ENCODE data around the gene C22orf39.

Gene C22orf39

DNA sequence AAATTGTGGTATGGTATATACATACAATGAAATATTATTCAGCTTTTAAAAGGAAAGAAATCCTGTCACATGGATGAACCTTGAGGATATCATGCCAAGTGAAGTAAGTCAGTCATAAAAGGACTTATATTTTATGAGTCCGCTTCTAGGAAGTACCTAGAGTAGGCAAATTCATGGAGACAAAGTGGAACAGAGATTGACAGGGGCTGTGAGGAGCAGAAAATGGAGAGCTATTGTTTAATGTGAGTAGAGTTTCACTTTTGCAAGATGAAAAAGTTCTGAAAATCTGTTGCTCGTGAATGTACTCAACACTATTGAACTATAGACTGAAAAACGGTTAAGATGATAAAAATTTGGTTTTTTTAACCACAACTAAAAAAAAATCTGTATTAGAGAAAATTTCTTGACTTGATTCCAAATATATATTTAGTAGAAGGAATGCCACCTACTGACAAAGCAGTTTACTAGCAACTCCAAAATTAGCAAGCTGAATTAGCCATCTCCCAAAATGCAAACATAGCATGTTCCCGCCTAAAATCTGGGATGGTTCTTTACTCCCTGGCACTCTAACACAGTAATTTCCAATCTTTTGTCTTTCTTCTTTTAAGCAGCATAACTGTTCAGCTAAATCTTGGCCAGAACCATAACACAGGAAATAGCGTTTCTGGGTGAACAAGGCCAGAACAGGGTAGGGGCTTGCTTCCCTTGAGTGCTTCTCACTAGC, 30.0 kb upstream of the C22orf39 start:
- no peak for DNase-seq (ENCODE audit: low spot score)

DNA sequence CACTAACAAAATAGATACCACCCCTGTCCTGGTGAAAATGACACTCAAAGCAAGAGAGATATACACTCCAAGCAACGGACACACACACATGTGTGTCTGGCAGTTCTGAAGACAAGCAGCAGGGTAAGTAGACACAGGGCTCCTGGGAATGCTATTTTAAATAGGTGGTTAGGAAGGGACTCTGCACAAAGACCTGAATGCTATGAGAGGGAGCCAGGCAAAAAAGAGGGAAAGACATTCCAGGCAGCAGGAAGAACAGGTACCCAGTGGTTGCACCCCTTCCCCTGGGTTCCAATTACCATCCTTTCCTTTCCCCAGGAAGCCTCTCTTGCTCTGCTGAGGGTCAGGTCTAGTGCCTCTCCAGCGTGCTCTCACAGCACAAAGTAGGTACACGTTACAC, 28.5 kb upstream of the C22orf39 start:
- no peak for DNase-seq (ENCODE audit: low spot score)

DNA sequence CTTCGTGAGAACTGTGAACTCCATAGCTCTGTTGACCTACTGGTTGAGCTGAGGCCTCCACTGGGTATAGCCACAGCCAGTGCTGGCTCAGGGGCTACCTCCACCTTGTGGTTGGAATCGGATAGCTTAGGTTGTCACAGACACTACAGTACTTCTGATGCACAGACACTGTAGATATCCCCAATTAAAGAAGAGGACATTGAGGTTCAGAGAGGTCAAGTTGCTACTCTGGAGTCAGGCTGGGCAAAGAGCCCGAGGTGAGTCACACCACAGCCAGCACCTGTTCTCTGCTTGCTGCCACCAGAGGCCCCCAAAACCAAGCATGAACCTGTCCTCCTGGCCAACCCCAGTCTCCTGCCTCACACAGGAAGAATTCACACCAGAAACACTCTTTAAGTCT, 26.1 kb upstream of the C22orf39 start:
- DNase-seq (ENCODE audit: low spot score): no peak

DNA sequence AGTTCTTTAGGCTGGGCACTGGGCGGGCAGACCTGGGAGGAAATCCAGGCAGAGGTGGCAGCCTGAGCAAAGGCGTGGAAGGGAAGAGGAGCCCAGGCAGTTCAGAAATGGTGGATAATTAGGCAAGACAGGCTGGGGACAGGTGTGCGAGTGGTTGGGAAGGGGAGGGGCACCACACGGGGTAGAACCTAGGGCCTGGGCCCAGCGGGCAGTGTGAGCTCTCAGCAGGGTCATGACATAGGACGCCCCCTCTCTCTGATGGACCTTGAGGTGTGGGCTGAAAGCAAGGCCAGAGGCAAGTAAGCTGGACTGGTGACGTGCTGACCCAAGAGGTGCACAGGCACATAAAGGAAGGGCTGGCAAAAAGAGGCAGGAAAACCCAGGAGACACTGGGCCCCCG, 24.7 kb upstream of the C22orf39 start:
- DNase-seq (ENCODE audit: low spot score): no peak

- DNase-seq (ENCODE audit: low spot score): no peak
Measured at GRCh38 chr22:19471572-19471971, 24.1 kb upstream of the C22orf39 start.

GRCh38 chr22:19470010-19470409, 22.5 kb upstream of the C22orf39 start:
- DNase-seq (ENCODE audit: low spot score): no peak

- DNase-seq (ENCODE audit: low spot score): no peak
Measured at GRCh38 chr22:19469421-19469820, 21.9 kb upstream of the C22orf39 start.

DNA sequence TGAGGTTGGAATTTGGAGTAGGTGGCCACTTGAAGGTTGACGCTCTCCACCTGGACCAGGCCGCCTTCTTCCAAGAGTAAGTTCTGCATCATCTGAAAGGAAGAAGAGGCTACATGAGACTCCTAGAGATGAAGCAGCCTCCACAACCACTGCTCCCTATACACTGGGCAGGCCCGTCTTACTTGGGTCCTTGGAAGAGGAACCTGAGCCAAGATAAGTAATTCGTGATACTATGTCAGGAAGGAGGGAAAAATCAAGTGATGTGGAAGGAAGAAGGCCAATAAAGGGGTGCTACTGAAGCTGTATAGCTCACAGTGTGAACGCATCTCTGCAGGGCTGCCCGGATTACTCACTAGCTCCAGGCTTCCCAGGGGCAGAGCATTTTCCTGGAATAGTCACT, 20.4 kb upstream of the C22orf39 start:
- DNase-seq (ENCODE audit: low spot score): no peak

GRCh38 chr22:19466848-19467752, 19.6 kb upstream of the C22orf39 start:
- DNase-seq (ENCODE audit: low spot score): no peak

DNA sequence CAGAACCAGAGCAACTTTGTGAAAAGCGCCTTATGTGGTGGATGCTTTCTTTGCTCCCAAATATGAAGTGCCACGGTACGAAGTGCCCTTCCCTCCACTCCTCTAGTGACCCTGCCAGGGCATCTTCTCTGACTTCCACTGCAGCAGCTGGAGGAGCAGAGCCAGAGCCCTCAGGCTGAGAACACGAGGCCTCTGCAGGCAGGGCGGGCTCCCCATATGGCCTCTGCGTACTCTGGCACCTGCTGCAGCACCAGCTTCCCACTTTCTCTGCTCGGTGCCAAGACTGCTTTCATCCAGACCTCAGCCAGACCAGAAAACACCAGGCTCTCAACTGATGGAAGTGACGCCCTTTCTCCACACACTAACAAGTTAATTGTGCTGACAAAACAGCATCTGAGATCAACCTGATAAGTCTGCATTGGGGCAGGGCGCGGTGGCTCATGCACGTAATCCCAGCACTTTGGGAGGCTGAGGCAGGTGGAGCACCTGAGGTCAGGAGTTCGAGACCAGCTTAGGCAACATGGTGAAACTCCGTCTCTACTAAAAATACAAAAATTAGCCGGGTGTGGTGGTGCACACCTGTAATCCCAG, 18.7 kb upstream of the C22orf39 start:
- DNase-seq (ENCODE audit: low spot score): no peak

- no peak for DNase-seq (ENCODE audit: low spot score)
Measured at GRCh38 chr22:19464975-19465374, 17.5 kb upstream of the C22orf39 start.

- DNase-seq (ENCODE audit: low spot score): no peak
Measured at GRCh38 chr22:19464546-19464945, 17.0 kb upstream of the C22orf39 start.

GRCh38 chr22:19463491-19464469, 16.3 kb upstream of the C22orf39 start:
- no peak for DNase-seq (ENCODE audit: low spot score)

DNA sequence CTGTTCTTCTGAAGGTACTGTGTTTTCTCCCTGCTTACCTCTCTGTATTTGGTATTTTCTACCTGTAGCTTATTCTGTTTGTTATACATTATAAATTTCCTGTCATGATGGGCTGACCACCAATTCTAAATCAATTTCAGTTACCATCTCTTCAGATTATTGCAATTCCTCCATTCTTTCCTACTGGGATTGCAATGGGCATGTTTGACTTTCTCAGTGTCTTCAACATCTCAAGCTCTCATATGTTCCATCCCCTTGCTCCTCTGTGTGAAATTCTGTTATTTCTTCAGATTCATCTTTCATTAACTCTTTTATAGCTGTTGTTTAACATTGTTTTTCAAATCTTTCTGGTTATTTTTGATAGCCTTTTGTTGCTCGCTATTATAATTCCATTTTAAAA, 15.5 kb upstream of the C22orf39 start:
- DNase-seq (ENCODE audit: low spot score): no peak

DNA sequence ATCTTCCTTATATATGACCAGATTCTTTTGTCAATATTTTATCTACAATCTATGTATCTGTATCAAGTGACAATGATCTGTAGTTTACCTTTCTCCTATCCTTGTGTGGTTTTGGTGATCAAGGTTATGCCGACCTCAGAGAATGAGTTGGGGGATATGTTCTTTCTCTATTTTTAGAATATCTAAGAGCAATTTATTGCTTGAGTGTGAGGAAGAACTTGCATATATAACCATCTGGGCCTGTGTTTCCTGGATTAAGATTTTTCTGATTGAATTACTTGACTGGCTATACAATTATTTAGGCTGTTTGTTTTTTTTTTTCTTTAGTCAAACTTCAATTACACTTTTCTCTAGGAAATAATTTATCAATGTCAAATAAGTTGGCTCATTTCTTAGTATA, 14.0 kb upstream of the C22orf39 start:
- DNase-seq (ENCODE audit: low spot score): no peak

DNA sequence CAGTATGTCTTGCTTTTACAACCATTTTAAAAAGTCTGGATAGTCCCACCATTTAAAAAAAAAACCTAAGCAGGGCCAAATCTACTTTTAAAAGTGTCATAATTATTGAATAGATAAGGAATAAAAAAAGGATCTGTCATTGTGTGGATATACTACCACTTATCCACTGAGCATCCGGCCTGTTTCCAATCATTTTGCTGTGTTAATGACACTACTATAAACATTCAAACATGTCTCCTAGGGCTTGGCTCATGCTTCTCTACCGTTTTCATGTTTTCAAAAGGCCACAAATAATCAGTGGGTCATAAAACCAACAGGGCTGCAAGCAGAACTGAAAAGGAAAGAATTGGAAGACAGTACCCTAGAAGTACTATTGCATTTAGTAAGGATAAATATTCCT, 12.5 kb upstream of the C22orf39 start:
- DNase-seq (ENCODE audit: low spot score): no peak

- no peak for DNase-seq (ENCODE audit: low spot score)
Measured at GRCh38 chr22:19457828-19458428, 10.4 kb upstream of the C22orf39 start.

GRCh38 chr22:19456541-19456940, 9.0 kb upstream of the C22orf39 start:
- DNase-seq (ENCODE audit: low spot score): no peak

DNA sequence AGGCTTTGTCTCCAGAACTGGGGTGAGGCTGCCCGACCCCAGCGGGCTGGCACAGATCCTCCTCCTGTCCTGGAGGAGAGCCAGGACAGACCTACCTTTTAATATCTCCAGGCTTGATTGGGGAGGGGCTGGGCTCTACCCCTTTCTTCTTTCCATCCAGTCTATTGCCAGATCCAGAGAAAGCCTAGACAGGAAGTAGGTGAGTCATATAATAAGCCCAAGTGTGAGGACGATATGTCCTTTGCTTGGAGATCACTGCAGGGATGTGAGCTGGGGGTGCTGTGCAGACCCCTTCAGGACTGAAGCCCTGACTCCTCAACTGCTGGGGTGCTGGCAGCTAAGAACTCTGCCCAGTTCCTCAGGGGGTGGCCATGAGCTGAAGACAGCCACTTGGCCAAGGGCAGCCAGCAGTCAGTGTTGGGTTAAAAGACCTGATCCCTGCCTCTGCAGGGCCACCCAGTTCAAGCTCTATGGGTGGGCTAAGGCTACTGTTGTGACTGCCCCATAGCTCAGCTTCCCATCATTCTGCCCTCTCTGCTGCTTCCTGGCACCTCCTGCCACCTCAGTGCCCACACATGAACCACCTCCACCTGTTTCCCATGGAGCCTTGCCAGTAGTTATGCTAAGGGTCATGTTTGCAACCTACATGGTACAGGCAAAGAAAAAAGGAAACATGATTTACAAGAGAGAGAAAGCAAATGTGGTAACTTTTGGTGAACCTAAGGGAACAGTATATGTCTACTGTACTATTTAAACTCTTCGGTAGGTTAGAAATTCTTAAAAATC, 8.3 kb upstream of the C22orf39 start:
- DNase-seq (ENCODE audit: low spot score): no peak

DNA sequence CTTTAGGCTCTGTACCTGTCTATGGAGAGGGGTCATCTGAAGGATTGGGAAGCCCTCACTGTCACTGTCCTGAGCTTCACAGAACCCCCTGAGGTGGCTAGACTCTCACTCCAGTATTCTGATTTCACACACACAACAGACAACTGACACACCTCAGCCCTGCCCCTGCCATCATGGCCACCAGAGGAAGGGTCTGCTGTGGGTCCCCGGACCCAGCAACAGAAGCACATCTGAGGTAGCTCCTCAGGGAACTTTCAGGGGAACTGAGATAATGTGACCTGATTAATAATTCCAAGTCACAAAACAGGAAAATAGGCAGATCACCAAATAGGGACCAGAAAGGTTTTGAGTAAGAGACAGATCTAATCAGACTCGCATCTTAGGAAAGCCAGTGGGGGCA, 7.5 kb upstream of the C22orf39 start:
- DNase-seq (ENCODE audit: low spot score): no peak

DNA sequence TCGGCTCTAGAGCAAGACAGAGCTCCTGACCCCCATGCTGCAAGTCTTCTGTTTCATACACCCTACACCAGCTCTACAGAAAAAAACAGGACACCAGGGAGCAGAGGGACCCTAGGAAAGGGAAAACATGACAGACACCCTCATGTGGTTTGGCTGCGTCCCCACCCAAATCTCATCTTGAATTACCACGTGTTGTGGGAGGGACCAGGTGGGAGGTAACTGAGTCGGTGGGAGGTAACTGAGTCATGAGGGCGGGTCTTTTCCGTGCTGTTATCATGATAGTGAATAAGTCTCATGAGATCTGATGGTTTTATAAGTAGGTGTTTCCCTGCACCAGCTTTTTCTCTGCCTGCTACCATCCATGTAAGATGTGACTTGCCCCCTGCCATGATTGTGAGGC, 6.6 kb upstream of the C22orf39 start:
- DNase-seq (ENCODE audit: low spot score): no peak
